HL-60 (cell line): ENCODE data around the gene PTX4.

Source experiments
- DNase-seq, 2 experiments: peaks; one replicate each; pipeline ENCODE4 v3.0.0-alpha.2; 2010 to 2020; ENCODE audit warnings: low read depth in 1 of 2, low spot score in 1 of 2
- H3K27ac ChIP-seq: fragments of 250-450 bp; sonication (Bioruptor Pico); replicated peaks from 2 replicates; pipeline ENCODE4 v1.5.1; 2020; ENCODE audit warnings: mild to moderate bottlenecking, moderate library complexity
- H3K27me3 ChIP-seq: fragments of 250-450 bp; sonication (Bioruptor Pico); 2 replicates; pipeline ENCODE4 v1.5.1; 2021; ENCODE audit warnings: mild to moderate bottlenecking, moderate library complexity; ENCODE audit not compliant: insufficient read depth, poor library complexity, severe bottlenecking
- H3K4me3 ChIP-seq: replicated peaks from 2 replicates; pipeline ENCODE4 v1.5.1; 2011; ENCODE audit warnings: mild to moderate bottlenecking, control low read depth, low read length; ENCODE audit not compliant: insufficient read depth
- CTCF ChIP-seq: IDR thresholded peaks from one replicate; pipeline ENCODE4 v1.5.1; 2011; ENCODE audit warnings: low read length, control low read depth, inconsistent platforms; ENCODE audit not compliant: insufficient read depth
- POLR2AphosphoS5 ChIP-seq: IDR thresholded peaks from 2 replicates; pipeline ENCODE4 v1.6.1; 2012; ENCODE audit warnings: low read depth
- REST ChIP-seq: IDR thresholded peaks from 2 replicates; pipeline ENCODE4 v1.6.1; 2012; ENCODE audit warnings: low read depth; ENCODE audit not compliant: insufficient replicate concordance

PTX4 gene

GRCh38 chr16:1435921-1436697 lies 52.6 kb downstream of the PTX4 start:
- no peak for DNase-seq
- Histone ChIP-seq H3K4me3 (no peak overlapping the region), H3K27me3 (peaks cover 3% of the 10 kb centered on the region), H3K27ac (no peak overlapping the region)
- no peak for TF ChIP-seq POLR2AphosphoS5
- no peak for TF ChIP-seq REST
- TF ChIP-seq CTCF, result no peak
